HG03159 (cell line): ENCODE data around the gene GMDS.

Experiments used
- ATAC-seq: cut with Tn5 transposase; IDR thresholded peaks from one replicate; pipeline ENCODE4 v1.9.1; 2021; ENCODE audit warnings: mild to moderate bottlenecking, moderate library complexity; ENCODE audit not compliant: unreplicated experiment

GMDS gene

DNA sequence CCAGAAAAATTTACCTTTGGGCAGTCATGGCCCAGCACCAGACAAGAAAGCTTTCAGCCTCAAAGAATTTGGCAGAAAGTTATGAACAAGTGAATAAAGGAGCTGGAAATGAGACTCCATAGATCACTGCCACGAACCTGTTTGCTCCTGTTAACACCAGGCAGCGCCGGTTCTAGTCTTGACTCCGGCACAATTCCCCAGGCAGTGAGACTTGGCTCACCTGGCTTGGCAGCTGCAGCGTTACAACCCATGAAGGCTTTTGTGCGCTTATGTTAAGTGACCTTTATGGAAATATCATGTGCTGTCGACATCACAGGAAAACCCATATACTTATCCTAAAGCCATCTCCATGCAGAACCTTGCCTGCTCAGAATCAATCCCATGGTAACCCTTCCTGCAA, 657.9 kb downstream of the GMDS start:
- no peak for ATAC-seq

DNA sequence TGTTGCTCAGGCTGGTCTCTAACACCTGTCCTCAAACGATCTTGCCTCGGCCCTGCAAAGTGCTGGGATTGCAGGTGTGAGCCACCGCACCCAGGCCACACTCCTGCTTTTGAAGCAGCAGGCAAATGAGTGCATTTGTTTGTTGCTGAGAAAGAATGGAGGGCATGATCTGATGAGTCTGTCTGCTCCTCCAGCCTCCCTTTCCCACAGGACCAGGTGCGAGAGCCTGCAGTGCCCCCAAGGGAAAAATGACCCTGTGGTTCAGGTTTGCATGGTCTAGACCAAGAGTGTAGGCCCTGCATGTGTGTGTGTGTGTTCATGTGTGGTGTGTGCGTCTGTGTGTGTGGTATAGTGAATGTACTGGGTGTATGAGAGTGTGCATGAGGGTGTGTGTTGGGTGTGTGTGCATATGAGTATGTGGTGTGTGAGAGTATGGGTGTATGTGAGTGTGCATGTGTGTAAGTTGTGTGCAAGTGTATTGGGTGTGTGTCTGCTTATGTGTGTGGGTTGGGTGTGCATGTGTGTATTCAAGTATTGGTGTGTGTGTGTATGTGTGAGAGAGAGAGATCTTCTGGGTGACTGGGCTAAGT, 658.4 kb downstream of the GMDS start:
- no peak for ATAC-seq

DNA sequence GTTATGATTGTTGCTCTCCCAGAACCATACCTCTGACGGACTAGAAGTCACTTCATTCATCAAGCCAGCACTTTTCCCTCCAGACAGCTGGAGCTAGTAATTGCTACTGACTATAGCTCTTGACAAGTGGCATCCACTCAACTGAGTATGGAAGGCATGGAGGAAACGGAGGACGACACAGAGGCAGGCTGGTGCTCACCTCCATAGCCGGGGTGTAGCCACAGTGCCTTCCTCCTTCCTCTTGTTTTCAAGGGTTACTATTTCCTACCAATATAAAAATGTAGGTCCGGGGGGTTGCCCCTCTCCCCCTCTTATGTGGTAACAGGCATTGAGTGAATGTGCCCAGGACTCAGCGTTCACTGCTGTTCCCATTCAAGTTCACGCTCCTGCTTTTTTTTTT, 659.1 kb downstream of the GMDS start:
- ATAC-seq: no peak

DNA sequence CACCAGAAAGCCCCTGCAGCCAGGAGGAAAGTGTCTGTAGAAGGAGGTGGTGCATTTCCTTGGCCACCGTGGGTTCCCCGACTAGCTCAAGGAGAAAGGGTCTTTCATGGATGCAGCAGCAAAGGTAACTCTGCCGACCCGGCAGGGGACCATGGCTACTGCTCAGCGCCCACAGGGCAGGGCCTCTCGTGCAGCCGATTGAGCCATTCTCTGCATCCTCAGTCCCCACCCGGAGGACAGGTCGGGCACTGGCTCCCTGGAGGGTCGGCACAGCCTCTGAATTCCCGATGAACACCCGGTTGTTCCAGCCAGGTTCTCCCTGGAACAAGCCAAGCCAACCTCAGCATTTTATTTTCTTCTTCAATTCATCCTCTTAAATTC, 659.7 kb downstream of the GMDS start:
- no peak for ATAC-seq

DNA sequence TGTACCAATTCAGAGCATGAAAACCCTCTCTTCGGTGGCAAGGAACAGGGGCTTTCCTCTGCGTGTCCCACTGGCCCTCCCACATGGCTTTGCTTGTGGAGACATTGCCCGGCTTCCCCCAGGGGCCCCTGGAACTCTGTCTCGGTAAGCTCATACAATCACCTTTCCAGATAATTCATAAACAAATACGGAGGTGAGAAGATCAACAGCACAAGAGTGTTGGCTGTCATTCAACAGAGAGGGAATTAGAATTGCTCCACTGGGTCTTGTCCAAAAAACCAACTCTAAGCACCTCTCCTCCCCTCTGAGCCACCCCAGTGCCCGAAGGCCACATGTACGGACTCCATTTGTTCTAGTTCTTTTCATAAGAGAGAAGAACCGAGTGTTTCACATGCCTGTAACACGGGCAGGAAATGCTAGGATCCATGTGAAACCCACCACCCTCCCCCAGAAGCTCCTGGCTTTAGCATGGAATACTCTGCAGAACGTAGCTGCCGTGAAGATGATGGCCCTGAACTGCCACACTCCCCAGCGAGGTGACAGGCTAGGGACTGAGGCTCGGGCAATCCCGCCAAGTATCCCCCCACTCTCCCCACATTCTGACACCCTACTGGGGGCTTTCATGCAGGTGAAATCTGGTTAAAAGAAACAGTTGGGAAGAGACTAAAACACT, 660.3 kb downstream of the GMDS start:
- ATAC-seq: no peak

DNA sequence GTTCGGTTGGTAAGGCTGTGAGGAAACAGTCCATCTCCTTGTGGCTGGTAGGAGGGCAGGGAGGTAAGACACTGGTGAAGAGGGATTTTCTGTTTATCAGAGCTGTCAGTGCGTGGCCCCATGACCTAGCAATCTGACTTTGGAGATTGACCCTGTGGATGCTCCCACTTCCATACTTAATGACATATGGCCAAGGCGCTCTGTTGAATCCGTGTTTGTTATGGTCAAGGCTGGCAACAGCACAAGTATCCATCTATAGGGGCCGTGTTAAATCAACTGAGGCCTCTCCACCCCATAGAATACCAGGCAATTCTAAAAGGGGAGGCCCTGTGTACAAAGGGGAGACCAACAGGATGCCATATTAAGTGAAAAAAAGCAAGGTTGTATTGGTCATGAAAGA, 661.3 kb downstream of the GMDS start:
- no peak for ATAC-seq

DNA sequence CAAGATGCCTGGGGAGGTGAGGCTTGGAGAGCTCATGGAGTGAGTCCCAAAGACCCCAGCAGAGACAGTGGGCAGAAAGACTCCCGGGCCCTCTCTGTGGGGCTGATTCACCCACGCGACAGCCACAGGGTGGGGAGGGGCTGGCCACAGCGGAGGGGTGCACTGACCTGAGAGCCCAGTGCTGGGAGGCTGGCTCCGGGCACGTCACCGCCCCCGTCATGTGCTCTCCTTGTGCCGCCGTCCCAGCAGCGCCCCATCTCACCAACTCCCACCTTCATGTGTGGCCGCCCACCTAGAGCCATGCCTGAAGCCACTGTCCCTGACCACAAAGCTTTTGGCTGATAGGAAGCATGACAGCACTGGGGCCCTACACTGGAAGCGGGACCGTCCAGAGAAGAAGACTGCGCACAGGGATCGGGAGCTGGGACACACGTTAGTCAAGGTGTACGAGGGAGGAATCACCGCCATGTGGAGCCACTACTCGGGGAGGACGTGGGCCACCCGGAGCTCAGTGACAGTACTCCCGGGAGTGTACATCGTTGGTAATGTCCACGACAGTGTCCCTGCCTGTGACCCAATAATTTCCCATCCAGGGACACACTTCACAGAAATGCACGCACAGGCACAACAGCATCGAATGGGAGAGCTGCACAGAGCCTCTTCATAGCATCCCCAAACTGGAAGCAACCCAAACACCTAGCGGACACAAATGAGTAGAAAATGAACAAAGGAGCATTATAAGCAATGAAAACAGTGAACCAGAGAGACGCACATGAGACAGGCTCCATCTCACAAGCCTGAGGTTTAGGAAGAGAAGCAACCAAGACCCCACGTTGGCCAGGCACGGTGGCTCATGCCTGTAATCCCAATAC, 664.0 kb downstream of the GMDS start:
- no peak for ATAC-seq

- ATAC-seq: no peak
Measured at GRCh38 chr6:1580585-1580984, 664.8 kb downstream of the GMDS start.

DNA sequence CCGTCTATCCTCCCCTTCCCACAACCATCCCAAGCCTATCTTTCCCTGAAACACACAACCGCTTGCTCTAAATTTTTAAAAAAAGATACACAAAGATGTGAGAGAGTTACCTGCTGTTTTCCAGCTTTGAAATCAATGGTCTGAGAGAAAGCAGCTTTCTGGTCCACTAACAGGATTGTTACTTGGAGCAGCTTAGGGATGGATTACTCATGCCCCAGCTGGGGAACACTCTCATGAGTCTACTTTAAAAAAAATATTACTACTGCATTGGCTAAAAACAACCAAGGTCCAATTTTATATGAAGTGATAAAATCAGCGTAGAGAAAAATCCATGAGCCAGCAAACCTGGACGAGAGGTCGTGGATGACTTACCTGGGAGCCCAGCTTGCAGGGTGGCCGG, 665.3 kb downstream of the GMDS start:
- no peak for ATAC-seq

GRCh38 chr6:1579096-1579495, 666.3 kb downstream of the GMDS start:
- ATAC-seq: no peak

GRCh38 chr6:1577896-1578745, 667.3 kb downstream of the GMDS start:
- no peak for ATAC-seq

DNA sequence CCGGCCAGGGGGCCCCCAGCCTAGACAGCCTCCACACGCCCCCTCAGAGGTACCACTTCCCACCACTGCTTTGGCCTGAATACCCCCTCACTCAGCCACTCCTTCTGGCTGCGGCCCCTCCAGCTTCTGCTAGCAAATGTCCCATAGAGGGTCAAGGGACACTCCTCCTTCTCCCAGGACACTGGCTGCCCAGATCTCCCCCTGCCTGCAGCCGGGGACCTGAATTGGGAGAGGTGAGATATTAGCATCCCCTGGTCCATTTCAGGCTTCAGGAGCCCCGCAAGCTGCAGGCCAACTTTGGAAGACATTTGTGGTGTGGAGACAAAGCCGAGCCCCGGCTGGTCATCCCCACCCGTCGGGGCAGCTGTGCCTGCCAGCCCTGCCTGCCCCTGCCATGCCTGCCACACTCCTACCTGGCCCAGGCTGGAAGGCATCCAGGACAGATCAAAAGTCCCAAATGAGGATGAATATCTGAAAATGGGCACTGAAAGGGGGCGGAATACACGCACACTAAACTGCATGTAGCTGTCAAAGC, 668.2 kb downstream of the GMDS start:
- no peak for ATAC-seq

GRCh38 chr6:1576711-1577110, 668.7 kb downstream of the GMDS start:
- no peak for ATAC-seq

- no peak for ATAC-seq
Measured at GRCh38 chr6:1576166-1576565, 669.2 kb downstream of the GMDS start.

GRCh38 chr6:1575210-1576041, 670.0 kb downstream of the GMDS start:
- ATAC-seq: no peak

- no peak for ATAC-seq
Measured at GRCh38 chr6:1574890-1575209, 670.6 kb downstream of the GMDS start.

DNA sequence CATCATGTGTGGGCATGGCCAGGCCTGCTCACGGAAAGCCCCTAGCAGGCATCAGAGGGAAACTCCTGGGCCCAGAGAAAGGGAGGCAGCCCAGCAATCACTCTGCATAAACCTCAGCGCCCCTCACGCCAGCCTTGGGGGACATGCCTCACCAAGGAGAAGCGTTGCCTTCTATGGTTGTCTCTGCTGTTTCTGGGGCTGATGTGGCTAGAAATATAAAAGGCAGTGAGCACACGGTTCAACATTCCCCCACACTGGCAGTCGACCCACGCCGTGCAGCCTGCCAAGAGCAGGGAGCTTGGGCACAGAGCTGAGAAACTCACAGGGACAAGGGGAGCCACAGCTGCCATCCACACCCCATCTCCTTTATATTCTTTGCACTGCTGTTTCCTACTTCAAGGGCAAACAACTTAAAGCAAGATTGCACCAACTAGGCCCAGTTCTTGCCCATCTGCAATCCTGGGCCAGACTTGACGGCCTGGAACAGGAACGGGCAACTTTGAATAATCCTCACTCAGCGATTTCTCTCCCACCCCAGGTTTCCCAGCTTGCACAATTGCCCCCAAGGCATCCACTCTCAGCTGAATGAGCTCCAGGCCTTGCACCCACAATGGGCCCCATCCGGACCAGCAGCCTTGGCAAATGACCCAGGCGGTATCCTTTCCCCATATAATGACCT, 671.2 kb downstream of the GMDS start:
- no peak for ATAC-seq
